ENCODE results near the gene HNRNPA0. TPM values are rescaled to one million over a fixed set of nuclear protein-coding genes. Genes with fewer than 3 reads are reported as not detected.

The HNRNPA0 gene
- total RNA-seq, 2 experiments from 2014 or later: 20.6 to 50.3 TPM

- H3K36me3 ChIP-seq (ENCODE audit: insufficient read depth, low read length): no peaks in the 10 kb centered on the region
- intact Hi-C loops (cut with micrococcal nuclease; ENCODE audit: unreplicated experiment): no loop called here
- no peak for TF ChIP-seq EZH2phosphoT487 (IDR thresholded peaks at IDR 0.05; ENCODE audit: borderline replicate concordance, low read depth, low read length)
- TF ChIP-seq, protein P1, sequence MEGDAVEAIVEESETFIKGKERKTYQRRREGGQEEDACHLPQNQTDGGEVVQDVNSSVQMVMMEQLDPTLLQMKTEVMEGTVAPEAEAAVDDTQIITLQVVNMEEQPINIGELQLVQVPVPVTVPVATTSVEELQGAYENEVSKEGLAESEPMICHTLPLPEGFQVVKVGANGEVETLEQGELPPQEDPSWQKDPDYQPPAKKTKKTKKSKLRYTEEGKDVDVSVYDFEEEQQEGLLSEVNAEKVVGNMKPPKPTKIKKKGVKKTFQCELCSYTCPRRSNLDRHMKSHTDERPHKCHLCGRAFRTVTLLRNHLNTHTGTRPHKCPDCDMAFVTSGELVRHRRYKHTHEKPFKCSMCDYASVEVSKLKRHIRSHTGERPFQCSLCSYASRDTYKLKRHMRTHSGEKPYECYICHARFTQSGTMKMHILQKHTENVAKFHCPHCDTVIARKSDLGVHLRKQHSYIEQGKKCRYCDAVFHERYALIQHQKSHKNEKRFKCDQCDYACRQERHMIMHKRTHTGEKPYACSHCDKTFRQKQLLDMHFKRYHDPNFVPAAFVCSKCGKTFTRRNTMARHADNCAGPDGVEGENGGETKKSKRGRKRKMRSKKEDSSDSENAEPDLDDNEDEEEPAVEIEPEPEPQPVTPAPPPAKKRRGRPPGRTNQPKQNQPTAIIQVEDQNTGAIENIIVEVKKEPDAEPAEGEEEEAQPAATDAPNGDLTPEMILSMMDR (conservative IDR thresholded peaks at IDR 0.05; ENCODE audit: low read length): no peak
- ChIA-PET CTCF (ENCODE audit: unreplicated experiment) (no interaction called here), POLR2A (interaction anchor here (0.6 kb wide), 1 partner anchor 28 kb away, joined by 3 read pairs; no protein-coding TSS in a partner anchor)
- H3K9me2 ChIP-seq (ENCODE audit: insufficient read depth, low read length): no peaks in the 10 kb centered on the region
- no peak overlapping the region for H3K4me2 ChIP-seq (ENCODE audit: low read length)
- no peaks in the 10 kb centered on the region for H3K4me1 ChIP-seq (ENCODE audit: insufficient read depth, low read length, poor library complexity, severe bottlenecking)
- no TSS peak for BruUV-seq (replicated peaks)
- no peaks in the 10 kb centered on the region for H3K79me2 ChIP-seq (ENCODE audit: insufficient read depth, low read depth, low read length)
- H4K20me1 ChIP-seq (ENCODE audit: insufficient read depth, low read length): no peaks in the 10 kb centered on the region
- no peak overlapping the region for H3K27ac ChIP-seq (ENCODE audit: low read depth, low read length, poor library complexity, severe bottlenecking)
- no peak overlapping the region for H3K4me3 ChIP-seq (ENCODE audit: low read depth, low read length, poor library complexity, severe bottlenecking)
- no peak overlapping the region for H2AFZ ChIP-seq (ENCODE audit: low read length)
- H3K9me3 ChIP-seq (ENCODE audit: low read length): no peaks in the 10 kb centered on the region
- DNase-seq (ENCODE audit: low spot score): no peak
Measured at GRCh38 chr5:137714946-137715345, 39.2 kb downstream of the HNRNPA0 start.

DNA sequence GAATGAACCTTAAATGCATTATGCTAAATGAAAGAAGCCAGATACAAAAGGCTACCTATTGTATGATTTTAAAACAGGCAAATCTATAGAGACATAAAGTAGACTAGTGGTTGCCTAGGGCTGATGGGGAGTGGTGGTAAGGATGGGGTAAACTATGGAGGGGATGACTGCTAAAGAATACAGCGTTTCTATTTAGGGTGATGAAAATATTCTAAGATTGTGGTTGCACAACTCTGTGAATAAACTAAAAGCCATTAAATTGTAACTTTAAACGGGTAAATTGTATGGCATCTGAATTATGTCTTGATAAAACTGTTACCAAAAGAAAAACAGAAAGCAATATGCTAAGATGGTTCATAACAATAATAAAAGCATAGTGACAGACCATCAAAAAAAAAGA lies 39.7 kb downstream of the HNRNPA0 start:
- Histone ChIP-seq H3K36me3 (ENCODE audit: insufficient read depth, low read length) (no peaks in the 10 kb centered on the region), H4K20me1 (ENCODE audit: insufficient read depth, low read length) (no peaks in the 10 kb centered on the region), H3K9me2 (ENCODE audit: insufficient read depth, low read length) (no peaks in the 10 kb centered on the region), H3K27ac (ENCODE audit: low read depth, low read length, poor library complexity, severe bottlenecking) (no peak overlapping the region), H3K4me1 (ENCODE audit: insufficient read depth, low read length, poor library complexity, severe bottlenecking) (no peaks in the 10 kb centered on the region), H2AFZ (ENCODE audit: low read length) (no peak overlapping the region), H3K79me2 (ENCODE audit: insufficient read depth, low read depth, low read length) (no peaks in the 10 kb centered on the region), H3K4me2 (ENCODE audit: low read length) (no peak overlapping the region), H3K9me3 (ENCODE audit: low read length) (no peaks in the 10 kb centered on the region), H3K4me3 (ENCODE audit: low read depth, low read length, poor library complexity, severe bottlenecking) (no peak overlapping the region)
- CTCF ChIA-PET (ENCODE audit: unreplicated experiment): no interaction called here
- TF ChIP-seq, protein P1 (conservative IDR thresholded peaks at IDR 0.05; ENCODE audit: low read length): no peak
- no peak for TF ChIP-seq EZH2phosphoT487 (IDR thresholded peaks at IDR 0.05; ENCODE audit: borderline replicate concordance, low read depth, low read length)
- intact Hi-C loops (cut with micrococcal nuclease; ENCODE audit: unreplicated experiment): no loop called here
- BruUV-seq (replicated peaks): no TSS peak
- POLR2A ChIA-PET: interaction anchor here (0.6 kb wide), 1 partner anchor 28 kb away, joined by 3 read pairs; no protein-coding TSS in a partner anchor
- DNase-seq (ENCODE audit: low spot score): no peak

- Histone ChIP-seq H3K79me2 (ENCODE audit: insufficient read depth, low read depth, low read length) (no peaks in the 10 kb centered on the region), H3K9me3 (ENCODE audit: low read length) (no peaks in the 10 kb centered on the region), H3K36me3 (ENCODE audit: insufficient read depth, low read length) (no peaks in the 10 kb centered on the region), H3K27ac (ENCODE audit: low read depth, low read length, poor library complexity, severe bottlenecking) (no peak overlapping the region), H3K4me1 (ENCODE audit: insufficient read depth, low read length, poor library complexity, severe bottlenecking) (no peaks in the 10 kb centered on the region), H4K20me1 (ENCODE audit: insufficient read depth, low read length) (no peaks in the 10 kb centered on the region), H2AFZ (ENCODE audit: low read length) (no peak overlapping the region), H3K4me2 (ENCODE audit: low read length) (no peak overlapping the region), H3K4me3 (ENCODE audit: low read depth, low read length, poor library complexity, severe bottlenecking) (no peak overlapping the region), H3K9me2 (ENCODE audit: insufficient read depth, low read length) (no peaks in the 10 kb centered on the region)
- no TSS peak for BruUV-seq (replicated peaks)
- TF ChIP-seq EZH2phosphoT487 (IDR thresholded peaks at IDR 0.05; ENCODE audit: borderline replicate concordance, low read depth, low read length): no peak
- TF ChIP-seq, protein P1 (conservative IDR thresholded peaks at IDR 0.05; ENCODE audit: low read length): no peak
- CTCF ChIA-PET (ENCODE audit: unreplicated experiment): no interaction called here
- intact Hi-C loops (cut with micrococcal nuclease; ENCODE audit: unreplicated experiment): no loop called here
- no peak for DNase-seq (ENCODE audit: low spot score)
- POLR2A ChIA-PET: interaction anchor here (0.7 kb wide), 2 partner anchors 133 to 508 kb away, joined by 3 to 4 read pairs; no protein-coding TSS in a partner anchor
Measured at GRCh38 chr5:137712139-137712667, 42.0 kb downstream of the HNRNPA0 start.

Measured in OCI-LY7 (cell line).